GM12878 (cell line): ENCODE measurements around the gene PTK7. TPM values are rescaled to one million over a fixed set of nuclear protein-coding genes. Genes with fewer than 3 reads are reported as not detected.

Experiments
- ATAC-seq: fragments of 200-7000 bp; cut with Tn5 transposase; 3 replicates; pipeline ENCODE4 v1.9.1; 2020; ENCODE audit warnings: mild to moderate bottlenecking, moderate library complexity
- BruUV-seq: library from RNA; stranded (reverse); fragments of 400-500 nt; replicated peaks from 2 replicates; lab custom pipeline; 2021; lab: Mats Ljungman, UMichigan
- CTCF ChIA-PET: fragments of 300-600 bp; sonication (Branson Sonifier 250); formaldehyde crosslinking; extraction: SDS; loops from one replicate; lab custom pipeline; 2021; ENCODE audit warnings: inconsistent platforms; lab: Yijun Ruan, JAX
- POLR2A ChIA-PET: fragments of 350-600 bp; formaldehyde crosslinking; extraction: SDS; loops from one replicate; lab custom pipeline; 2021; ENCODE audit warnings: inconsistent platforms; lab: Charles Lee
- RAD21 ChIA-PET: fragments of 300-600 bp; sonication (Branson Sonifier 250); formaldehyde crosslinking; loops from one replicate; lab custom pipeline; 2023; ENCODE audit warnings: antibody characterized with exemption; ENCODE audit not compliant: unreplicated experiment; lab: Charles Lee
- SMC1A ChIA-PET: fragments of 300-600 bp; sonication (Branson Sonifier 250); formaldehyde crosslinking; loops from one replicate; lab custom pipeline; 2023; ENCODE audit not compliant: unreplicated experiment, uncharacterized antibody; lab: Charles Lee
- DNase-seq: peaks from one replicate; pipeline ENCODE4 v3.0.0-alpha.2; 2011; ENCODE audit warnings: low read depth, low spot score
- FAIRE-seq: peaks from 3 replicates; lab custom pipeline; 2011; peaks lifted over from hg19 to GRCh38; lab: Jason Lieb, UNC
- H2AFZ ChIP-seq: 2 replicates; pipeline ENCODE4 v1.6.0; 2011; ENCODE audit warnings: low read depth, low read length, control low read depth; ENCODE audit not compliant: control insufficient read depth
- H3K27ac ChIP-seq: 2 replicates; pipeline ENCODE4 v1.5.1; 2011; ENCODE audit warnings: control low read depth; ENCODE audit not compliant: control insufficient read depth, insufficient read depth
- H3K27me3 ChIP-seq, 2 experiments: replicated peaks in 1 of 2; 2 replicates each; pipeline versions ENCODE4 v1.6.0 to v1.6.1; 2011; ENCODE audit warnings: low read length in 1 of 2; ENCODE audit not compliant: control insufficient read depth in 2 of 2, insufficient read depth in 2 of 2
- H3K36me3 ChIP-seq, 2 experiments: 2 replicates each; pipeline ENCODE4 v1.5.1; 2011; ENCODE audit warnings: low read length in 1 of 2; ENCODE audit not compliant: control insufficient read depth in 2 of 2, insufficient read depth in 2 of 2
- H3K4me1 ChIP-seq: 2 replicates; pipeline ENCODE4 v1.6.1; 2011; ENCODE audit warnings: mild to moderate bottlenecking, low read length, moderate library complexity, mixed read lengths; ENCODE audit not compliant: control insufficient read depth, insufficient read depth
- H3K4me2 ChIP-seq: 2 replicates; pipeline ENCODE4 v1.6.0; 2011; ENCODE audit warnings: control low read depth; ENCODE audit not compliant: control insufficient read depth, insufficient read depth
- H3K4me3 ChIP-seq: fragments of 200-600 bp; sonication (generic); 2 replicates; pipeline ENCODE4 v1.5.1; 2016
- H3K79me2 ChIP-seq: 2 replicates; pipeline ENCODE4 v1.6.0; 2011; ENCODE audit warnings: low read length; ENCODE audit not compliant: control insufficient read depth, insufficient read depth
- H3K9ac ChIP-seq: 2 replicates; pipeline ENCODE4 v1.8.0; 2011; ENCODE audit warnings: low read length, control low read depth, mixed read lengths; ENCODE audit not compliant: control insufficient read depth, insufficient read depth
- H3K9me3 ChIP-seq: replicated peaks from 3 replicates; pipeline ENCODE4 v1.5.1; 2011; ENCODE audit warnings: mild to moderate bottlenecking, low read length; ENCODE audit not compliant: control insufficient read depth, insufficient read depth
- H4K20me1 ChIP-seq: 2 replicates; pipeline ENCODE4 v1.6.0; 2011; ENCODE audit not compliant: control insufficient read depth, insufficient read depth
- ATF3 ChIP-seq: IDR thresholded peaks from 2 replicates; pipeline ENCODE4 v1.6.1; 2011; ENCODE audit warnings: low read depth, mild to moderate bottlenecking, low read length, moderate library complexity, borderline replicate concordance; ENCODE audit errors: extremely low read depth
- ATF7 ChIP-seq: fragments of 450-650 bp; IDR thresholded peaks from 2 replicates; pipeline ENCODE4 v1.6.1; 2016; ENCODE audit warnings: low read depth, mild to moderate bottlenecking
- CEBPB ChIP-seq, 2 experiments: fragments of 150-350 bp in 1 of 2; IDR thresholded peaks; 2 replicates each; pipeline ENCODE4 v1.6.1; 2012 to 2014; ENCODE audit warnings: low read depth in 2 of 2, low read length in 2 of 2, borderline replicate concordance in 1 of 2, inconsistent platforms in 1 of 2
- GATAD2B ChIP-seq: fragments of 450-650 bp; conservative IDR thresholded peaks from 2 replicates; pipeline ENCODE4 v1.6.1; 2017; ENCODE audit warnings: low read depth, mild to moderate bottlenecking, moderate library complexity
- HDGF ChIP-seq: fragments of 450-650 bp; IDR thresholded peaks from 2 replicates; pipeline ENCODE4 v1.6.1; 2016; ENCODE audit warnings: antibody characterized with exemption
- IRF4 ChIP-seq: IDR thresholded peaks from 2 replicates; pipeline ENCODE4 v1.6.1; 2011; ENCODE audit warnings: low read depth, low read length
- MXI1 ChIP-seq: fragments of 150-350 bp; IDR thresholded peaks from 2 replicates; pipeline ENCODE4 v1.6.1; 2011; ENCODE audit warnings: low read depth, mild to moderate bottlenecking, inconsistent platforms, low read length, improper control_type of control experiment
- REST ChIP-seq: IDR thresholded peaks from 2 replicates; pipeline ENCODE4 v1.6.1; 2012; ENCODE audit warnings: mild to moderate bottlenecking, low read depth, low read length
- SMC3 ChIP-seq: IDR thresholded peaks from 2 replicates; pipeline ENCODE4 v1.6.1; 2011; ENCODE audit warnings: low read length, improper control_type of control experiment, borderline replicate concordance
- SP1 ChIP-seq: IDR thresholded peaks from one replicate; pipeline ENCODE4 v1.6.1; 2011; ENCODE audit warnings: low read depth, low read length
- TCF7 ChIP-seq: IDR thresholded peaks from 2 replicates; pipeline ENCODE4 v1.6.1; 2014; ENCODE audit warnings: antibody characterized with exemption, borderline replicate concordance
- WGBS: methylation state at CpG from one replicate; pipeline ENCODE4 v1.1.6; 2016; ENCODE audit warnings: low lambda C conversion rate; ENCODE audit not compliant: insufficient replicate concordance, insufficient coverage; ENCODE audit errors: missing lambda C conversion rate; 5-methylcytosine and 5-hydroxymethylcytosine counted together
- in situ Hi-C: fragments of 300-500 bp; cut with MboI; formaldehyde crosslinking; loops from 9 replicates; pipeline ENCODE4 v1.14.3; 2018; ENCODE audit warnings: mixed read lengths
- intact Hi-C: fragments of 100-400 bp; cut with micrococcal nuclease; formaldehyde crosslinking; loops from one replicate; pipeline ENCODE4 v1.14.2; 2022; ENCODE audit not compliant: unreplicated experiment
- polyA plus RNA-seq, 11 experiments: library from polyadenylated mRNA; depleted of rRNA in 4 of 11; unstranded in 6 of 11; stranded (reverse) in 5 of 11; fragments of >200 nt; fragmentation: Nextera tagmentation in 4 of 11; fragmentation: Illumina TruSeq in 1 of 11; extraction: Ambion mirVana in 4 of 11; extraction: Trizol in 1 of 11; gene quantifications; 1 replicate in 1 of 11; 2 replicates in 10 of 11; pipeline versions ENCODE4 v1.2.1 to v1.2.3, GENCODE V29; 2011 to 2016; ENCODE audit warnings: inconsistent platforms in 2 of 11, missing spikeins in 2 of 11, low read depth in 1 of 11
- total RNA-seq, 4 experiments: library from RNA; depleted of rRNA in 3 of 4; stranded (reverse); fragments of >200 nt in 3 of 4; fragmentation: Illumina TruSeq in 1 of 4; extraction: Trizol in 1 of 4; gene quantifications; 2 replicates each; pipeline versions ENCODE4 v1.2.1 to v1.2.3, GENCODE V29; 2013 to 2021
- TF ChIP-seq, protein P1 (sequence below): fragments of 150-350 bp; IDR thresholded peaks from 2 replicates; pipeline ENCODE4 v1.6.1; 2016; ENCODE audit warnings: low read depth, low read length

The PTK7 gene
- total and polyA plus RNA-seq, 10 of the 15 experiments (the other 5 are each of a cell fraction or from before 2014, with no cell fraction given): 0.18 to 14.4 (median 3.3) TPM; not detected in 1

DNA sequence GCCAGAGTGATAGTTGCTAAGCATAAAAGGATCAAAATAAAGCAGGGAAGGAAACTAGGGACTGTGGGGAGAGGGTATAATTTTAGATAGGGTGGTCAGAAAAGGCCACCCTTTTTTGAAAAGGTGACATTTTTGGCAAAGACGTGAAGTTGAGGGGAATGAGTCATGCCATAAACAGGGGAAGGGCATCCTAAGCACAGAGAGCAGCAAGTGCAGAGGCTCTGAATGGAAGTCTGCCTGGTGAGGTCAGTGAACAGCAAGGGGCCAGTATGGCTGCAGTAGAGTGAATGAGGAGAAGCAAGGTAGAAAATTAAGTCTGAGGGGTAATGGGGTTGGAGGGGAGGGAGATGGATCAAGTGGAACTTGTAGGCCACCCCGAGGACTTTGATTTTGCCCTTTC lies 14.3 kb upstream of the PTK7 start (continued):
- no peak for TF ChIP-seq CEBPB (IDR thresholded peaks at IDR 0.05; ENCODE audit: borderline replicate concordance in 1 of 2, low read depth in 2 of 2, low read length in 2 of 2)
- TF ChIP-seq ATF7: no peak
- no peak for TF ChIP-seq ATF3
- no peak for TF ChIP-seq TCF7
- TF ChIP-seq, protein P1, sequence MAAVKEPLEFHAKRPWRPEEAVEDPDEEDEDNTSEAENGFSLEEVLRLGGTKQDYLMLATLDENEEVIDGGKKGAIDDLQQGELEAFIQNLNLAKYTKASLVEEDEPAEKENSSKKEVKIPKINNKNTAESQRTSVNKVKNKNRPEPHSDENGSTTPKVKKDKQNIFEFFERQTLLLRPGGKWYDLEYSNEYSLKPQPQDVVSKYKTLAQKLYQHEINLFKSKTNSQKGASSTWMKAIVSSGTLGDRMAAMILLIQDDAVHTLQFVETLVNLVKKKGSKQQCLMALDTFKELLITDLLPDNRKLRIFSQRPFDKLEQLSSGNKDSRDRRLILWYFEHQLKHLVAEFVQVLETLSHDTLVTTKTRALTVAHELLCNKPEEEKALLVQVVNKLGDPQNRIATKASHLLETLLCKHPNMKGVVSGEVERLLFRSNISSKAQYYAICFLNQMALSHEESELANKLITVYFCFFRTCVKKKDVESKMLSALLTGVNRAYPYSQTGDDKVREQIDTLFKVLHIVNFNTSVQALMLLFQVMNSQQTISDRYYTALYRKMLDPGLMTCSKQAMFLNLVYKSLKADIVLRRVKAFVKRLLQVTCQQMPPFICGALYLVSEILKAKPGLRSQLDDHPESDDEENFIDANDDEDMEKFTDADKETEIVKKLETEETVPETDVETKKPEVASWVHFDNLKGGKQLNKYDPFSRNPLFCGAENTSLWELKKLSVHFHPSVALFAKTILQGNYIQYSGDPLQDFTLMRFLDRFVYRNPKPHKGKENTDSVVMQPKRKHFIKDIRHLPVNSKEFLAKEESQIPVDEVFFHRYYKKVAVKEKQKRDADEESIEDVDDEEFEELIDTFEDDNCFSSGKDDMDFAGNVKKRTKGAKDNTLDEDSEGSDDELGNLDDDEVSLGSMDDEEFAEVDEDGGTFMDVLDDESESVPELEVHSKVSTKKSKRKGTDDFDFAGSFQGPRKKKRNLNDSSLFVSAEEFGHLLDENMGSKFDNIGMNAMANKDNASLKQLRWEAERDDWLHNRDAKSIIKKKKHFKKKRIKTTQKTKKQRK: no peak
- no peak for TF ChIP-seq GATAD2B

DNA sequence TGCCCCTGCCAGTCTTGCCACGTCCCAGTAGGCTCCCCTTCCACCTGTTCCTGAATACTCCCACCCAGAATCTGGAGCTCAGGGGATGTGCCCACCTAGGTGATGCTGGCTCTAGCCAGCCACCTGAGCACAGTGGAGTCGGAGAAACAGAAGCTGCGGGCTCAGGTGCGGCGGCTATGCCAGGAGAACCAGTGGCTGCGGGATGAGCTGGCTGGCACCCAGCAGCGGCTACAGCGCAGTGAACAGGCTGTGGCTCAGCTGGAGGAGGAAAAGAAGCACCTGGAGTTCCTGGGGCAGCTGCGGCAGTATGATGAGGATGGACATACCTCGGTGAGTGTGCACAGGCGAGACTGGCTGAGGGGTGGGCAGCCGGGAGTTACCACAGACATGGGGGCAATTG lies 13.3 kb upstream of the PTK7 start:
- no peaks in the 10 kb centered on the region for H4K20me1 ChIP-seq
- WGBS: 76% methylated on average over 11 of the region's 12 CpGs
- CTCF ChIA-PET: no interaction called here
- TF ChIP-seq SP1 (no peak), SMC3 (no peak), IRF4 (no peak), HDGF (no peak), MXI1 (no peak), REST (no peak)

More for the DNA sequence above, 13.3 kb upstream of the PTK7 start:
- H3K79me2 ChIP-seq: peaks cover 14% of the 10 kb centered on the region
- in situ Hi-C loops: no loop called here
- H2AFZ ChIP-seq: no peak overlapping the region
- ChIA-PET SMC1A (interaction anchor here (1.4 kb wide), 1 partner anchor 81 kb away, joined by 4 read pairs; no protein-coding TSS in a partner anchor), RAD21 (interaction anchor here (0.7 kb wide), 1 partner anchor 81 kb away, joined by 3 read pairs; no protein-coding TSS in a partner anchor), POLR2A (no interaction called here)
- intact Hi-C loops: no loop called here
- DNase-seq: no peak
- H3K27me3 ChIP-seq: no peaks in the 10 kb centered on the region
- no peak for FAIRE-seq
- no peak overlapping the region for H3K4me2 ChIP-seq
- H3K9me3 ChIP-seq: no peaks in the 10 kb centered on the region
- H3K36me3 ChIP-seq: no peaks in the 10 kb centered on the region
- peaks cover 3% of the 10 kb centered on the region; the same call in 1 of the 2 replicates for H3K4me1 ChIP-seq
- H3K4me3 ChIP-seq: no peak overlapping the region
- H3K27ac ChIP-seq: no peak overlapping the region
- BruUV-seq: no TSS peak
- ATAC-seq: no peak
- no peak overlapping the region for H3K9ac ChIP-seq
